Colonic mucosa (tissue), 4 donors: ENCODE results near the gene HAUS2. TPM values are rescaled to one million over a fixed set of nuclear protein-coding genes. Genes with fewer than 3 reads are reported as not detected.

Experiments
- DNase-seq: peaks from one replicate; pipeline ENCODE4 v3.0.0-alpha.2; 2020
- H3K27ac ChIP-seq: fragments of 200-600 bp; one replicate; pipeline ENCODE4 v1.8.0; 2021
- H3K27me3 ChIP-seq: fragments of 200-600 bp; one replicate; pipeline ENCODE4 v1.8.0; 2021
- H3K36me3 ChIP-seq: fragments of 200-600 bp; one replicate; pipeline ENCODE4 v1.8.0; 2021
- H3K4me1 ChIP-seq: fragments of 200-600 bp; one replicate; pipeline ENCODE4 v1.8.0; 2021; ENCODE audit warnings: mild to moderate bottlenecking
- H3K4me3 ChIP-seq: fragments of 200-600 bp; one replicate; pipeline ENCODE4 v1.8.0; 2021
- H3K9ac ChIP-seq, 2 donors: one replicate each; pipeline ENCODE4 v1.7.0; 2013; ENCODE audit warnings: control low read depth in 2 of 2, low read depth in 2 of 2, low read length in 2 of 2
- H3K9me3 ChIP-seq: fragments of 200-600 bp; one replicate; pipeline ENCODE4 v1.8.0; 2021
- CTCF ChIP-seq: fragments of 200-600 bp; IDR thresholded peaks from one replicate; pipeline ENCODE4 v1.8.0; 2022; ENCODE audit warnings: antibody characterized with exemption, mild to moderate bottlenecking
- intact Hi-C: fragments of 100-400 bp; cut with DNase I; formaldehyde crosslinking; loops from one replicate; pipeline ENCODE4 v1.14.1; 2022
- total RNA-seq, 2 donors: library from RNA; stranded (reverse); fragmentation: NEBNext Ultra II Directional in 1 of 2; extraction: Animal tissue kit (Norgen Biotek cat#: 25700) in 1 of 2; gene quantifications; one replicate each; pipeline ENCODE4 v1.2.1, GENCODE V29; 2021
- donor health status: healthy.
- donor health status: DM: no; HTN: no; CAD: no.
- donor health status: DM: no; HTN: no; CAD: no.

Gene HAUS2
- total RNA-seq, 2 donors from 2014 or later: 16.0 to 21.3 TPM

DNA sequence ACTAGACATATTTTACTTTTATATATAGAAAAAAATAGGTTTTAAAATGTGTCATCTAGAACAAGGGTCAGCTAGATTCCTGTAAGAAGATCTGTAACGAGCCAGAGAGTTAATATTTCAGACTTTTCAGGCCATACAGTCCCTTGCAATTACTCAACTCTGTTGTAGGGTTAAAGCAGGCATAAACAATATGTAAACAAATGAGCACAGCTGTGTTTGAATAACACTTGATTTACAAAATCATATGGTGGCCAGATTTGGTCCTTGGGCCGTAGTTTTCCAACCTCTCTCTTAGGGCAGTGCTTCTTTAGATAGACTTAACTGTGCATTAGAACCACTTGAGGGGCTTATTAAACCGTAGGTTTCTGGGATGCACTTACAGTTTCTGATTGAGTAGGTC is 19.7 kb upstream of the HAUS2 start:
- Histone ChIP-seq H3K9me3 (no peaks in the 10 kb centered on the region), H3K36me3 (peaks cover 6% of the 10 kb centered on the region), H3K4me1 (no peaks in the 10 kb centered on the region), H3K27ac (no peak overlapping the region), H3K4me3 (no peak overlapping the region), H3K9ac (no peak overlapping the region), H3K27me3 (no peaks in the 10 kb centered on the region)
- intact Hi-C loops: no loop called here
- no peak for TF ChIP-seq CTCF
- DNase-seq: no peak

- no peak overlapping the region for H3K27ac ChIP-seq
- H3K4me1 ChIP-seq: no peaks in the 10 kb centered on the region
- H3K27me3 ChIP-seq: no peaks in the 10 kb centered on the region
- no peak overlapping the region for H3K4me3 ChIP-seq
- H3K36me3 ChIP-seq: peaks cover 6% of the 10 kb centered on the region
- H3K9me3 ChIP-seq: no peaks in the 10 kb centered on the region
- no peak overlapping the region for H3K9ac ChIP-seq
- no peak for TF ChIP-seq CTCF
- intact Hi-C loops: no loop called here
- no peak for DNase-seq
Measured at GRCh38 chr15:42533246-42533645, 15.4 kb upstream of the HAUS2 start.

GRCh38 chr15:42544853-42545629 is 3.6 kb upstream of the HAUS2 start:
- DNase-seq: no peak
- H3K4me1 ChIP-seq: no peaks in the 10 kb centered on the region
- H3K4me3 ChIP-seq: no peak overlapping the region
- no peaks in the 10 kb centered on the region for H3K9me3 ChIP-seq
- intact Hi-C loops: no loop called here
- no peaks in the 10 kb centered on the region for H3K27me3 ChIP-seq
- no peak overlapping the region for H3K9ac ChIP-seq
- H3K27ac ChIP-seq: no peak overlapping the region
- H3K36me3 ChIP-seq: peaks cover 4% of the 10 kb centered on the region
- no peak for TF ChIP-seq CTCF

DNA sequence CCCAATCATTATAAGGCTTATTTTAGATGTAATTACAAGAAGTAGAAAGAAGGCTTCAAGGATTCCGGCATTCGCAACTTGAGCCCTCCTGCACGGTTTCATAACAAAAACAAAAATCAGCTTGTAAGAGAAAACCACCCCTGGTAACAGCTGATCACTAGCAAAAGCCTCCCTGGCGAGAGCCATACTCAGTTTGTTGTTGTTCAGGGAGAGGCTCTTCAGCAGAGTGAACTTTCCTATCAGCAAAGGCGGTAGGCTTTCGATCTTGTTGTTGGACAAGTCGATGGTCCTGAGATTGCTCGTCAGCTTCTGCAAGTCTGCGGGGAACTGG is 755 bp upstream of the HAUS2 start:
- H3K27ac ChIP-seq: peak overlapping the region; percentile 89
- no peaks in the 10 kb centered on the region for H3K4me1 ChIP-seq
- H3K9ac ChIP-seq: peak overlapping the region; percentile 72 to 83
- no peak for DNase-seq
- H3K36me3 ChIP-seq: peaks cover 4% of the 10 kb centered on the region
- intact Hi-C loops: no loop called here
- no peaks in the 10 kb centered on the region for H3K9me3 ChIP-seq
- H3K27me3 ChIP-seq: no peaks in the 10 kb centered on the region
- no peak for TF ChIP-seq CTCF
- peak overlapping the region; percentile 73 for H3K4me3 ChIP-seq

DNA sequence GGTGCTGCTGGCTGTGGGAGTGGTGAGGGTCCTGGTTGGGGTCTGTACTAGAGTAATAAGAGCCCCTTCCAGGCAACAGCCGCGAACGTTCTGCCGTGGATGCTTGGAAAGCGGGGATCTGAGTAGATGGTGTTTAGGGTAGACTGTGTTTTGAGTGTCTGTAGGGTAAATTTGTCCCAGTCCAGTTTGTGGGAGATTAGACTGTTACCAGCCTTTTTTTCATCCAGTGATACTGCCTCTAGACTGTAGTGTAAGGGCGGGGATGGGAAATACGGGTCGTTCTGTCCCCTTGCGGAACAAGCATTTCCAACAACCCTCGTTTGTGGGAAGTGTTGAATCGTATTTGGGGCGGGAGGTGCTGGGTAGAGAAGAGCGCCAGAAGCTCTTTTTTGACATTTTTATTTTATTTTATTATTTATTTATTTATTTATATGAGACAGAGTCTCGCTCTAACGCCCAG is 424 bp downstream of the HAUS2 start:
- Histone ChIP-seq H3K9me3 (no peaks in the 10 kb centered on the region), H3K9ac (peak overlapping the region; percentile 72 to 83), H3K36me3 (no peaks in the 10 kb centered on the region), H3K27me3 (no peaks in the 10 kb centered on the region), H3K4me3 (peak overlapping the region; percentile 73), H3K4me1 (no peaks in the 10 kb centered on the region), H3K27ac (peak overlapping the region; percentile 89)
- TF ChIP-seq CTCF: no peak
- intact Hi-C loops: no loop called here
- no peak for DNase-seq
